ENCODE data around the gene GRAMD4. TPM values are rescaled to one million over a fixed set of nuclear protein-coding genes. Genes with fewer than 3 reads are reported as not detected.

The GRAMD4 gene
- polyA plus RNA-seq, 5 donors: 30.0 to 43.8 (median 41.7) TPM

GRCh38 chr22:46669201-46669600 lies 49.0 kb downstream of the GRAMD4 start:
- no peak for DNase-seq

- no peak for DNase-seq
These were observed 51.7 kb downstream of the GRAMD4 start for GRCh38 chr22:46671824-46672432.

- no peak for DNase-seq
These were observed 52.5 kb downstream of the GRAMD4 start for GRCh38 chr22:46672731-46673130.

- no peak for DNase-seq
These were observed 53.0 kb downstream of the GRAMD4 start for GRCh38 chr22:46673205-46673604.

- DNase-seq: no peak
These were observed 53.6 kb downstream of the GRAMD4 start for GRCh38 chr22:46673662-46674236.

GRCh38 chr22:46674367-46674781 lies 54.2 kb downstream of the GRAMD4 start:
- peak in 1 of 2 donors; percentile 24 for DNase-seq

- no peak for DNase-seq
These were observed 54.7 kb downstream of the GRAMD4 start for GRCh38 chr22:46674906-46675305.

- no peak for DNase-seq
These were observed 55.3 kb downstream of the GRAMD4 start for GRCh38 chr22:46675479-46675878.

- DNase-seq: no peak
These were observed 55.8 kb downstream of the GRAMD4 start for GRCh38 chr22:46675938-46676337.

GRCh38 chr22:46676479-46676878 lies 56.3 kb downstream of the GRAMD4 start:
- no peak for DNase-seq

- DNase-seq: no peak
These were observed 56.7 kb downstream of the GRAMD4 start for GRCh38 chr22:46676881-46677280.

GRCh38 chr22:46677323-46678002 lies 57.3 kb downstream of the GRAMD4 start:
- DNase-seq: no peak

- DNase-seq: no peak
These were observed 57.9 kb downstream of the GRAMD4 start for GRCh38 chr22:46678003-46678657.

GRCh38 chr22:46678785-46679700 lies 58.9 kb downstream of the GRAMD4 start:
- DNase-seq: no peak

GRCh38 chr22:46679706-46680269 lies 59.6 kb downstream of the GRAMD4 start:
- no peak for DNase-seq

GRCh38 chr22:46681010-46681409 lies 60.8 kb downstream of the GRAMD4 start:
- no peak for DNase-seq

GRCh38 chr22:46682011-46682731 lies 62.0 kb downstream of the GRAMD4 start:
- no peak for DNase-seq

GRCh38 chr22:46684706-46685105 lies 64.5 kb downstream of the GRAMD4 start:
- no peak for DNase-seq

GRCh38 chr22:46686221-46687047 lies 66.2 kb downstream of the GRAMD4 start:
- DNase-seq: no peak

- no peak for DNase-seq
These were observed 66.9 kb downstream of the GRAMD4 start for GRCh38 chr22:46687048-46687444.

Measured in right lung (tissue), 5 donors.